Thyroid gland (tissue), 4 donors: ENCODE data around the gene SMURF2. TPM values are rescaled to one million over a fixed set of nuclear protein-coding genes. Genes with fewer than 3 reads are reported as not detected.
A peak's percentile ranks its signal among the peaks of the same experiment; 100 is the strongest.

Experiments
- DNase-seq, 2 donors: peaks; one replicate each; pipeline ENCODE4 v3.0.0-alpha.2; 2019
- H3K27ac ChIP-seq, 3 donors: fragments of 200-600 bp; sonication (generic); 1 replicate in 2 of 3; 2 replicates in 1 of 3; pipeline ENCODE4 v1.5.1; 2016 to 2019; ENCODE audit warnings: mild to moderate bottlenecking in 1 of 3, moderate library complexity in 1 of 3
- H3K27me3 ChIP-seq: fragments of 200-600 bp; sonication (generic); one replicate; pipeline ENCODE4 v1.5.1; 2019
- H3K36me3 ChIP-seq, 2 donors: fragments of 200-600 bp; sonication (generic); one replicate each; pipeline ENCODE4 v1.5.1; 2016 to 2019
- H3K4me1 ChIP-seq, 2 donors: fragments of 200-600 bp; sonication (generic); one replicate each; pipeline ENCODE4 v1.5.1; 2017 to 2019
- H3K4me3 ChIP-seq, 3 donors: fragments of 200-600 bp; sonication (generic); replicated peaks in 1 of 3; 1 replicate in 2 of 3; 2 replicates in 1 of 3; pipeline ENCODE4 v1.5.1; 2016; ENCODE audit warnings: mild to moderate bottlenecking in 1 of 3
- H3K9me3 ChIP-seq: fragments of 200-600 bp; sonication (generic); one replicate; pipeline ENCODE4 v1.5.1; 2017
- POLR2A ChIP-seq, 2 donors: fragments of 450-650 bp; IDR thresholded peaks; one replicate each; pipeline ENCODE4 v1.6.1; 2017; ENCODE audit warnings: antibody characterized with exemption in 2 of 2, mild to moderate bottlenecking in 2 of 2, moderate library complexity in 1 of 2
- WGBS, 2 donors: methylation state at CpG; one replicate each; pipeline ENCODE4 v1.1.5; 2017; 5-methylcytosine and 5-hydroxymethylcytosine counted together
- intact Hi-C: fragments of 100-400 bp; cut with DNase I; formaldehyde crosslinking; loops from one replicate; pipeline ENCODE4 v1.15.1; 2023
- total RNA-seq, 4 donors: library from RNA; depleted of rRNA; stranded (reverse); fragments of >200 nt; gene quantifications; one replicate each; pipeline ENCODE4 v1.2.3, GENCODE V29; 2016
- TF ChIP-seq, protein P1 (sequence below), 6 experiments: fragments of 200-600 bp in 3 of 6; fragments of 450-650 bp in 3 of 6; sonication (generic) in 3 of 6; IDR thresholded peaks; one replicate each; pipeline ENCODE4 v1.5.1; 2016 to 2019; ENCODE audit warnings: antibody characterized with exemption in 6 of 6, mild to moderate bottlenecking in 2 of 6, inconsistent platforms in 1 of 6, moderate library complexity in 1 of 6

Gene SMURF2
- total RNA-seq, 4 donors from 2014 or later, result 26.3 to 39.0 (median 29.6) TPM

DNA sequence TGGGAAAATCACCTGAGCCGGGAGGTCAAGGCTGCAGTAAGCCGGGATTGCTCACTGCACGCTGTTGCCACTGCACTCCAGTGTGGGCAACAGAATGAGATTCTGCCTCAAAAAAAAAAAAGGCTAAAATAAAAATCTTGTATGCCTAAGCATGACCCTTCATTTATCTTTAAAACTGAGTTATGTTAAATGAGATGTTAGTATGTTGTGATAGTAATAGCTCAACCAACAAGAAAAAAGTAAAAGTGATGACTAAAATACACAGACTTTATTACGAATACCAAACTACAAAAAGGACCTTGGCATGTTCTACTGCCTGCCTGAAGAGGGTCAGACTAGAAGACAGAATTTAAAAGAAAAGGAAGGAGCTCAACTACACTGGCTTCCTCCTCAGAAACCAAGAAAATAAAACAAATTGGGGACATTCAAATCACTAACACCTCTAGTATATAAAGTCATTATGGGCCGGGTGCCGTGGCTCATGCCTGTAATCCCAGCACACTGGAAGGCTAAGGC lies 4.4 kb downstream of the SMURF2 start:
- WGBS, 2 donors, result 82 to 86% methylated on average over 6 of the region's 6 CpGs
- H3K36me3 ChIP-seq, result no peaks in the 10 kb centered on the region
- H3K27me3 ChIP-seq, result no peaks in the 10 kb centered on the region
- H3K27ac ChIP-seq, result peak overlapping the region in 1 of 3 donors; percentile 13
- no peak for DNase-seq
- no peaks in the 10 kb centered on the region for H3K9me3 ChIP-seq
- TF ChIP-seq, protein P1, sequence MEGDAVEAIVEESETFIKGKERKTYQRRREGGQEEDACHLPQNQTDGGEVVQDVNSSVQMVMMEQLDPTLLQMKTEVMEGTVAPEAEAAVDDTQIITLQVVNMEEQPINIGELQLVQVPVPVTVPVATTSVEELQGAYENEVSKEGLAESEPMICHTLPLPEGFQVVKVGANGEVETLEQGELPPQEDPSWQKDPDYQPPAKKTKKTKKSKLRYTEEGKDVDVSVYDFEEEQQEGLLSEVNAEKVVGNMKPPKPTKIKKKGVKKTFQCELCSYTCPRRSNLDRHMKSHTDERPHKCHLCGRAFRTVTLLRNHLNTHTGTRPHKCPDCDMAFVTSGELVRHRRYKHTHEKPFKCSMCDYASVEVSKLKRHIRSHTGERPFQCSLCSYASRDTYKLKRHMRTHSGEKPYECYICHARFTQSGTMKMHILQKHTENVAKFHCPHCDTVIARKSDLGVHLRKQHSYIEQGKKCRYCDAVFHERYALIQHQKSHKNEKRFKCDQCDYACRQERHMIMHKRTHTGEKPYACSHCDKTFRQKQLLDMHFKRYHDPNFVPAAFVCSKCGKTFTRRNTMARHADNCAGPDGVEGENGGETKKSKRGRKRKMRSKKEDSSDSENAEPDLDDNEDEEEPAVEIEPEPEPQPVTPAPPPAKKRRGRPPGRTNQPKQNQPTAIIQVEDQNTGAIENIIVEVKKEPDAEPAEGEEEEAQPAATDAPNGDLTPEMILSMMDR (IDR thresholded peaks at IDR 0.05), result no peak
- TF ChIP-seq POLR2A (IDR thresholded peaks at IDR 0.05), result no peak
- intact Hi-C loops, result no loop called here
- no peak overlapping the region for H3K4me3 ChIP-seq
- peaks cover 22 to 27% of the 10 kb centered on the region in 2 donors for H3K4me1 ChIP-seq

DNA sequence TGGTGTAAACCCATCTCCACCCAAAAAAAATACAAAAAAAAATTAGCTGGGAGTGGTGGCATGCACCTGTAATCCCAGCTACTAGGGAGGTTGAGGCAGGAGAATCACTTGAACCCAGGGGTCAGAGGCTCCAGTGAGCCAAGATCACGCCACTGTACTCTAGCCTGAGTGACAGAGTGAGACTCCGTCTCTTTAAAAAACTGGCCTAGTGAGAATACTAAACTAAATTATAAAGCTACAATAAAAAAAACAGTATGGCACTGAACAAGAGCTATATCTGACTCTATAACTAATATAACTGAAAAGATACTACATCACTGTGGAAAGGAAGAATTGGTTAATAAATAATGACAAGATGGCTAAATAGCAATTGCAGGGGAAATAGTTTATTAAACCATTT lies 6.4 kb downstream of the SMURF2 start:
- H3K4me1 ChIP-seq, result peaks cover 17 to 30% of the 10 kb centered on the region in 2 donors
- H3K27ac ChIP-seq, result no peak overlapping the region
- no peaks in the 10 kb centered on the region for H3K36me3 ChIP-seq
- no peaks in the 10 kb centered on the region for H3K27me3 ChIP-seq
- TF ChIP-seq, protein P1 (IDR thresholded peaks at IDR 0.05), result no peak
- no peak for TF ChIP-seq POLR2A (IDR thresholded peaks at IDR 0.05)
- 97 to 100% methylated on average over 2 of the region's 2 CpGs for WGBS, 2 donors
- intact Hi-C loops, result no loop called here
- H3K4me3 ChIP-seq, result no peak overlapping the region
- no peaks in the 10 kb centered on the region for H3K9me3 ChIP-seq
- DNase-seq, result no peak

DNA sequence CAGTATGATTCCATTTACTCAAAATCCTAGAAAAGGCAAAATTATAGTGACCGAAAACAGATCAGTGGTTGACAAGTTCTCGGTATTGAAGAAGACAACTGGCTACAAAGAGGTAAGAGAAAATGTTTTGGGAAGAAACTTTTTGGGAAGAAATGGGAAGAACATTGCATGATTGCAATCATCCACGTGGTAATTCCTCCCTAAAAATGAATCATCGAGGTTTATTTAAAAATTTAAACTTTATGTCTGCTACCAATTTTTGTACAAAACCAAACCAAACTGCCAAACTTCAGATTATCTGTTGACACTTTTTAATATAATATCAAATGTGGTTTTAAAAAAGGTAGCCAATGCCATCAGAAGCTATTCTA lies 8.1 kb downstream of the SMURF2 start:
- no peaks in the 10 kb centered on the region for H3K36me3 ChIP-seq
- intact Hi-C loops, result no loop called here
- peaks cover 6 to 18% of the 10 kb centered on the region in 2 donors for H3K4me1 ChIP-seq
- TF ChIP-seq, protein P1 (IDR thresholded peaks at IDR 0.05), result no peak
- TF ChIP-seq POLR2A (IDR thresholded peaks at IDR 0.05), result no peak
- no peak overlapping the region for H3K4me3 ChIP-seq
- no peak for DNase-seq
- H3K9me3 ChIP-seq, result no peaks in the 10 kb centered on the region
- H3K27me3 ChIP-seq, result no peaks in the 10 kb centered on the region
- WGBS, 2 donors, result 85 to 92% methylated on average over 4 of the region's 4 CpGs
- no peak overlapping the region for H3K27ac ChIP-seq

DNA sequence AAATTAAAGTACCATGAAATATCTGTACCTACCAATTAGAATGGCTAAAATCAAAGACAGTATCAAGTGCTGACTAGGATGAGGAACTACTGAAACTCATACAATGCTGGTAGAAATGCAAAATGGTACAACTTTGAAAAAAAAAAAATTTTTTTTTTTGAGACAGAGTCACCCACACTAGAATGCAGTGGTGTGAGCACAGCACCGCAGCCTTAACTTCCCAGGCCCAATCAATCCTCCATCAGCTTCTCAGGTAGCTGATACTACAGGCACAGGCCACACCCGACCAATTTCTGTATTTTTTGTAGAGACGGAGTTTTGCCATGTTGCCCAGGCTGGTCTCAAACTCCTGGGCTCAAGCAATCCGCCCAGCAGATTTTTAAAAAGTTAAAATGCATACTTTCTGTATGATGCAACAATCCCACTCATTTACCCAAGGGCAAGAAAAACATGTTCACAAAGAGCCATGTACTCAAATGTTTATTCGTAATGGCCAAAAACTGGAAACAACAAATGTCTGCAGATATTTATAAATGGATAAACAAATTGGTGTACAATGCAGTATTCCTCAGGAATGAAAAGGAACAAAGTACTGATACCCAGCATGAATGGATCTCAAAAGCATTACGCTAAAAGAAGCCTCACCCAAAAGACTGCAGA lies 8.7 kb downstream of the SMURF2 start:
- Histone ChIP-seq H3K4me1 (peaks cover under 1 to 17% of the 10 kb centered on the region in 2 donors), H3K9me3 (no peaks in the 10 kb centered on the region), H3K4me3 (no peak overlapping the region), H3K27me3 (no peaks in the 10 kb centered on the region), H3K36me3 (no peaks in the 10 kb centered on the region), H3K27ac (no peak overlapping the region)
- no peak for DNase-seq
- WGBS, 2 donors, result 90% methylated on average over 6 of the region's 6 CpGs
- intact Hi-C loops, result no loop called here
- TF ChIP-seq POLR2A (IDR thresholded peaks at IDR 0.05), result no peak
- TF ChIP-seq, protein P1 (IDR thresholded peaks at IDR 0.05), result no peak

DNA sequence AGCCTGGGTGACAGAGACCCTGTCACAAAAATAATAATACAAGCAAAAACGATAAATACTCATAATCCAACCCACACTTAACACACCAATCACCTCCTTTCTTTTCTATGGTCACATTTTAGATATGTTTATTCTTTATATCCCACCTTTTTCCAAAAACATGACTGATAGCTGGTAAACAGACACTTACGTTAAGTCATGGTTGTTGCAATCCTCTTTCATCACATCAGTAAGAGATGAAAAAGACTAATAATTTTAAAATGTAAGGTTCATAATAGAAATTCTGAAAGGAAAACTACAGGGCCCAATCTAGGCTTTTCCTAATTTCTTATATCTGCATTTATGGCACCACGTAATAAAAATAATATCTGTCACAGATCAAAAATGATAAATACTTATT lies 10.2 kb downstream of the SMURF2 start:
- 86 to 89% methylated on average over 3 of the region's 3 CpGs for WGBS, 2 donors
- intact Hi-C loops, result no loop called here
- TF ChIP-seq, protein P1 (IDR thresholded peaks at IDR 0.05), result no peak
- TF ChIP-seq POLR2A (IDR thresholded peaks at IDR 0.05), result no peak
- Histone ChIP-seq H3K27me3 (no peaks in the 10 kb centered on the region), H3K4me1 (peaks cover 0 to 8% of the 10 kb centered on the region in 2 donors), H3K36me3 (no peaks in the 10 kb centered on the region), H3K27ac (no peak overlapping the region), H3K4me3 (no peak overlapping the region), H3K9me3 (no peaks in the 10 kb centered on the region)
- DNase-seq, result no peak
